Keratinocyte (primary cell): Measurements from ENCODE around the gene OLFML3. TPM values are rescaled to one million over a fixed set of nuclear protein-coding genes. Genes with fewer than 3 reads are reported as not detected.

Source experiments
- DNase-seq: peaks from one replicate; pipeline ENCODE4 v3.0.0-alpha.2; 2011; ENCODE audit warnings: low read depth, missing footprints, low spot score
- FAIRE-seq: peaks from 2 replicates; lab custom pipeline; 2011; peaks lifted over from hg19 to GRCh38; lab: Jason Lieb, UNC
- H2AFZ ChIP-seq: 2 replicates; pipeline ENCODE4 v1.6.0; 2012; ENCODE audit warnings: low read length, control low read depth, inconsistent platforms; ENCODE audit not compliant: control insufficient read depth
- H3K27ac ChIP-seq: 2 replicates; pipeline ENCODE4 v1.5.1; 2011; ENCODE audit warnings: low read length; ENCODE audit not compliant: control insufficient read depth, insufficient read depth
- H3K27me3 ChIP-seq: 3 replicates; pipeline ENCODE4 v1.6.0; 2011; ENCODE audit warnings: low read length; ENCODE audit not compliant: control insufficient read depth, insufficient read depth; ENCODE audit errors: extremely low read depth
- H3K36me3 ChIP-seq, 2 experiments: 2 replicates in 1 of 2; 3 replicates in 1 of 2; pipeline ENCODE4 v1.5.1; 2011; ENCODE audit warnings: low read length in 2 of 2, mild to moderate bottlenecking in 1 of 2; ENCODE audit not compliant: control insufficient read depth in 2 of 2, insufficient read depth in 2 of 2; ENCODE audit errors: extremely low read depth in 1 of 2
- H3K4me1 ChIP-seq: 3 replicates; pipeline ENCODE4 v1.5.1; 2011; ENCODE audit warnings: low read length; ENCODE audit not compliant: control insufficient read depth, insufficient read depth; ENCODE audit errors: extremely low read depth
- H3K4me2 ChIP-seq: 3 replicates; pipeline ENCODE4 v1.6.0; 2011; ENCODE audit warnings: low read depth, low read length; ENCODE audit not compliant: control insufficient read depth, insufficient read depth; ENCODE audit errors: extremely low read depth
- H3K4me3 ChIP-seq, 3 experiments: fragments of 200-600 bp in 1 of 3; sonication (generic) in 1 of 3; 2 replicates in 2 of 3; 3 replicates in 1 of 3; pipeline ENCODE4 v1.5.1; 2011 to 2016; ENCODE audit warnings: low read length in 3 of 3, mild to moderate bottlenecking in 3 of 3, control low read depth in 2 of 3, inconsistent platforms in 1 of 3, low read depth in 1 of 3, mixed read lengths in 1 of 3, mixed run types in 1 of 3, moderate library complexity in 1 of 3; ENCODE audit not compliant: control insufficient read depth in 2 of 3, insufficient read depth in 2 of 3; ENCODE audit errors: extremely low read depth in 1 of 3
- H3K79me2 ChIP-seq: 2 replicates; pipeline ENCODE4 v1.6.0; 2012; ENCODE audit warnings: low read length; ENCODE audit not compliant: control insufficient read depth, insufficient read depth
- H3K9ac ChIP-seq: 3 replicates; pipeline ENCODE4 v1.6.0; 2011; ENCODE audit warnings: low read length; ENCODE audit not compliant: control insufficient read depth, insufficient read depth; ENCODE audit errors: extremely low read depth
- H3K9me1 ChIP-seq: 3 replicates; pipeline ENCODE4 v1.6.0; 2011; ENCODE audit warnings: low read length; ENCODE audit not compliant: control insufficient read depth, insufficient read depth; ENCODE audit errors: extremely low read depth
- H3K9me3 ChIP-seq: 2 replicates; pipeline ENCODE4 v1.5.1; 2012; ENCODE audit warnings: low read depth, low read length; ENCODE audit not compliant: control insufficient read depth
- H4K20me1 ChIP-seq: 3 replicates; pipeline ENCODE4 v1.6.0; 2011; ENCODE audit warnings: low read length; ENCODE audit not compliant: control insufficient read depth, insufficient read depth; ENCODE audit errors: extremely low read depth
- EZH2 ChIP-seq: IDR thresholded peaks from one replicate; pipeline ENCODE4 v1.6.1; 2012; ENCODE audit warnings: inconsistent platforms, mild to moderate bottlenecking, low read length, moderate library complexity
- dilution Hi-C: fragments of 300-500 bp; cut with MboI; formaldehyde crosslinking; loops from one replicate; pipeline ENCODE4 v1.7.0; 2020; ENCODE audit warnings: low sequenced_read_pairs; ENCODE audit not compliant: extremely low pct_ligation_motif_present
- polyA plus RNA-seq, 5 experiments: library from polyadenylated mRNA; depleted of rRNA in 3 of 5; stranded (reverse) in 3 of 5; stranded (forward) in 1 of 5; unstranded in 1 of 5; fragments of >200 nt; gene quantifications; 1 replicate in 1 of 5; 2 replicates in 3 of 5; 3 replicates in 1 of 5; pipeline versions ENCODE4 v1.2.1 to v1.2.3, GENCODE V29; 2011 to 2012; ENCODE audit warnings: missing spikeins in 2 of 5, low read depth in 1 of 5, low replicate concordance in 1 of 5
- TF ChIP-seq, protein P1 (sequence below), 3 experiments: IDR thresholded peaks in 1 of 3; conservative IDR thresholded peaks in 1 of 3; optimal IDR thresholded peaks in 1 of 3; 2 replicates in 2 of 3; 3 replicates in 1 of 3; pipeline versions ENCODE3 to v1.5.1; 2011; ENCODE audit warnings: low read length in 3 of 3, mild to moderate bottlenecking in 3 of 3, moderate library complexity in 2 of 3, control low read depth in 1 of 3, inconsistent platforms in 1 of 3; ENCODE audit not compliant: insufficient read depth in 2 of 3; ENCODE audit errors: extremely low read depth in 1 of 3

OLFML3 gene
- polyA plus RNA-seq, 1 donor (not counting 4 experiments of a cell fraction or from before 2014, with no cell fraction given), result 4.4 TPM

DNA sequence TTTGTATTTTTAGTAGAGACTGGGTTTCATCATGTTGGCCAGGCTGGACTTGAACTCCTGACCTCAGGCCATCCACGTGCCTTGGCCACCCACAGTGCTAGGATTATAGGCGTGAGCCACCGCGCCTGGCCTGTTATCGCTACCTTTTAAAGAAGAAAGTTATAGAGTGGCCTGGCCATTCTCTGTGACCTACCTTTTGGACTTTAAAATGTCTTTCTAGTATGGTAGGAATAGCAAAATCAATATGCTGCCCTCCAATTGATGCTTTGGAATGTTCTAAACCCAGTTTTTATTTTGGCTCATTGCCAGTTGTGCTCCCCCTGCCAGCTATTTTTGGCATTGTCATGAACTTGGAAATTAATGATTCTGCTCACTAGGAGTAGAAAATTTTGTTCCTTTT is 30.3 kb upstream of the OLFML3 start:
- no peak for FAIRE-seq
- no peak overlapping the region for H2AFZ ChIP-seq
- no peaks in the 10 kb centered on the region for H3K4me1 ChIP-seq
- H3K27ac ChIP-seq, result no peak overlapping the region
- H3K4me3 ChIP-seq, result no peak overlapping the region
- no peaks in the 10 kb centered on the region for H4K20me1 ChIP-seq
- H3K4me2 ChIP-seq, result no peak overlapping the region
- H3K9me1 ChIP-seq, result no peaks in the 10 kb centered on the region
- H3K9me3 ChIP-seq, result no peaks in the 10 kb centered on the region
- no peaks in the 10 kb centered on the region for H3K27me3 ChIP-seq
- dilution Hi-C loops, result no loop called here
- no peak for DNase-seq
- no peak overlapping the region for H3K9ac ChIP-seq
- H3K79me2 ChIP-seq, result peaks cover 38% of the 10 kb centered on the region
- no peaks in the 10 kb centered on the region for H3K36me3 ChIP-seq
- TF ChIP-seq, protein P1, sequence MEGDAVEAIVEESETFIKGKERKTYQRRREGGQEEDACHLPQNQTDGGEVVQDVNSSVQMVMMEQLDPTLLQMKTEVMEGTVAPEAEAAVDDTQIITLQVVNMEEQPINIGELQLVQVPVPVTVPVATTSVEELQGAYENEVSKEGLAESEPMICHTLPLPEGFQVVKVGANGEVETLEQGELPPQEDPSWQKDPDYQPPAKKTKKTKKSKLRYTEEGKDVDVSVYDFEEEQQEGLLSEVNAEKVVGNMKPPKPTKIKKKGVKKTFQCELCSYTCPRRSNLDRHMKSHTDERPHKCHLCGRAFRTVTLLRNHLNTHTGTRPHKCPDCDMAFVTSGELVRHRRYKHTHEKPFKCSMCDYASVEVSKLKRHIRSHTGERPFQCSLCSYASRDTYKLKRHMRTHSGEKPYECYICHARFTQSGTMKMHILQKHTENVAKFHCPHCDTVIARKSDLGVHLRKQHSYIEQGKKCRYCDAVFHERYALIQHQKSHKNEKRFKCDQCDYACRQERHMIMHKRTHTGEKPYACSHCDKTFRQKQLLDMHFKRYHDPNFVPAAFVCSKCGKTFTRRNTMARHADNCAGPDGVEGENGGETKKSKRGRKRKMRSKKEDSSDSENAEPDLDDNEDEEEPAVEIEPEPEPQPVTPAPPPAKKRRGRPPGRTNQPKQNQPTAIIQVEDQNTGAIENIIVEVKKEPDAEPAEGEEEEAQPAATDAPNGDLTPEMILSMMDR (optimal IDR thresholded peaks at IDR 0.05 in 1 of 3, IDR thresholded peaks at IDR 0.05 in 1 of 3, conservative IDR thresholded peaks at IDR 0.05 in 1 of 3; ENCODE audit: extremely low read depth in 1 of 3, insufficient read depth in 2 of 3, low read length in 3 of 3), result peak in 1 of 3 experiments; percentile 29
- no peak for TF ChIP-seq EZH2

DNA sequence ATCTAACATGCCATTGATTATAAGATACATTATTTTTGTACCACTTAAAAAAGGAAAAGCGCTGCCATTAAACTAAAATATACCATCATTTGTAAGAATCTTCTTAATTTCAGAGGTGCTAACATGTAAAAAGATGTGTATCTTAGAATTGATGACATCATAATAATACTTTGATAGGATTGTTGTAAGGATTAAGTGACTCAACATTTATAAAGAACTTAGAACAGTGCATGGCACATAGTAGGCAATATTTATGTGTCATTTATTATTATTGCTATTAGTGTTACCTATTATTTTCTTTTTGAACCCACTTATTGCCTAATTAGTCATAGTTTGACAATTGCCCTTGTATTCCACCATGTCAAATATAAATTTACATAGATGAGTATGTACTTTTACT is 28.4 kb upstream of the OLFML3 start:
- Histone ChIP-seq H3K4me1 (no peaks in the 10 kb centered on the region), H3K4me3 (no peak overlapping the region), H4K20me1 (no peaks in the 10 kb centered on the region), H3K79me2 (peaks cover 26% of the 10 kb centered on the region), H3K36me3 (peaks cover 2 to 4% of the 10 kb centered on the region in 2 experiments), H3K27me3 (no peaks in the 10 kb centered on the region), H3K27ac (no peak overlapping the region), H2AFZ (no peak overlapping the region), H3K4me2 (no peak overlapping the region), H3K9ac (no peak overlapping the region), H3K9me3 (no peaks in the 10 kb centered on the region), H3K9me1 (no peaks in the 10 kb centered on the region)
- dilution Hi-C loops, result no loop called here
- no peak for FAIRE-seq
- no peak for DNase-seq
- TF ChIP-seq EZH2, result no peak
- TF ChIP-seq, protein P1 (optimal IDR thresholded peaks at IDR 0.05 in 1 of 3, IDR thresholded peaks at IDR 0.05 in 1 of 3, conservative IDR thresholded peaks at IDR 0.05 in 1 of 3; ENCODE audit: extremely low read depth in 1 of 3, insufficient read depth in 2 of 3, low read length in 3 of 3), result no peak
